Sigmoid colon (tissue), 7 donors: ENCODE measurements around the gene MLLT6. TPM values are rescaled to one million over a fixed set of nuclear protein-coding genes. Genes with fewer than 3 reads are reported as not detected.

Experiments
- DNase-seq: peaks from one replicate; pipeline ENCODE4 v3.0.0-alpha.2; 2019
- H3K27ac ChIP-seq, 4 donors: fragments of 200-600 bp; sonication (generic); one replicate each; pipeline ENCODE4 v1.5.1; 2016 to 2019; ENCODE audit warnings: mild to moderate bottlenecking in 1 of 4
- H3K27me3 ChIP-seq, 3 donors: fragments of 200-600 bp; sonication (generic); one replicate each; pipeline ENCODE4 v1.5.1; 2019; ENCODE audit warnings: mild to moderate bottlenecking in 1 of 3
- H3K36me3 ChIP-seq, 4 donors: fragments of 200-600 bp; sonication (generic); one replicate each; pipeline ENCODE4 v1.5.1; 2016 to 2019
- H3K4me1 ChIP-seq, 4 donors: fragments of 200-600 bp; sonication (generic); one replicate each; pipeline ENCODE4 v1.5.1; 2017 to 2019
- H3K4me3 ChIP-seq, 4 donors: fragments of 200-600 bp; sonication (generic); one replicate each; pipeline ENCODE4 v1.5.1; 2017 to 2019; ENCODE audit warnings: mild to moderate bottlenecking in 2 of 4, moderate library complexity in 1 of 4
- H3K9me3 ChIP-seq, 4 donors: fragments of 200-600 bp in 3 of 4; sonication (generic) in 3 of 4; one replicate each; pipeline versions ENCODE4 v1.5.1 to v1.6.1; 2013 to 2019
- EP300 ChIP-seq, 4 donors: sonication (generic); formaldehyde crosslinking; IDR thresholded peaks; one replicate each; pipeline ENCODE4 v1.6.1; 2017; ENCODE audit warnings: antibody characterized with exemption in 4 of 4
- POLR2A ChIP-seq, 2 donors: fragments of 450-650 bp; IDR thresholded peaks; one replicate each; pipeline ENCODE4 v1.6.1; 2016; ENCODE audit warnings: antibody characterized with exemption in 2 of 2, mild to moderate bottlenecking in 2 of 2, moderate library complexity in 2 of 2
- POLR2AphosphoS5 ChIP-seq, 4 donors: sonication (generic); formaldehyde crosslinking; IDR thresholded peaks; one replicate each; pipeline ENCODE4 v1.6.1; 2017; ENCODE audit warnings: antibody characterized with exemption in 4 of 4
- WGBS, 2 donors: extraction: QIAGEN DNeasy Blood & Tissue Kit; methylation state at CpG; one replicate each; pipeline ENCODE4 v1.1.7; 2013; 5-methylcytosine and 5-hydroxymethylcytosine counted together
- intact Hi-C: fragments of 100-400 bp; cut with DNase I; formaldehyde crosslinking; loops from one replicate; pipeline ENCODE4 v1.15.1; 2023
- polyA plus RNA-seq, 3 donors: library from polyadenylated mRNA; stranded (reverse); fragments of 200-250 nt; gene quantifications; one replicate each; pipeline ENCODE4 v1.2.3, GENCODE V29; 2013
- total RNA-seq, 4 donors: library from RNA; depleted of rRNA; stranded (reverse); fragments of >200 nt; gene quantifications; one replicate each; pipeline ENCODE4 v1.1.0, GENCODE V29; 2016
- TF ChIP-seq, protein P1 (sequence below), 4 experiments: fragments of 450-650 bp in 3 of 4; fragments of 200-600 bp in 1 of 4; IDR thresholded peaks; one replicate each; pipeline ENCODE4 v1.5.1; 2016 to 2019; ENCODE audit warnings: antibody characterized with exemption in 4 of 4, mild to moderate bottlenecking in 3 of 4, moderate library complexity in 2 of 4
- donor health status: healthy with polysubstance abuse.
- donor health status: Bipolar disorder and iron deficiency.
- donor health status: healthy.

MLLT6 gene
- total and polyA plus RNA-seq, 7 donors = 15.3 to 90.3 (median 51.5) TPM

DNA sequence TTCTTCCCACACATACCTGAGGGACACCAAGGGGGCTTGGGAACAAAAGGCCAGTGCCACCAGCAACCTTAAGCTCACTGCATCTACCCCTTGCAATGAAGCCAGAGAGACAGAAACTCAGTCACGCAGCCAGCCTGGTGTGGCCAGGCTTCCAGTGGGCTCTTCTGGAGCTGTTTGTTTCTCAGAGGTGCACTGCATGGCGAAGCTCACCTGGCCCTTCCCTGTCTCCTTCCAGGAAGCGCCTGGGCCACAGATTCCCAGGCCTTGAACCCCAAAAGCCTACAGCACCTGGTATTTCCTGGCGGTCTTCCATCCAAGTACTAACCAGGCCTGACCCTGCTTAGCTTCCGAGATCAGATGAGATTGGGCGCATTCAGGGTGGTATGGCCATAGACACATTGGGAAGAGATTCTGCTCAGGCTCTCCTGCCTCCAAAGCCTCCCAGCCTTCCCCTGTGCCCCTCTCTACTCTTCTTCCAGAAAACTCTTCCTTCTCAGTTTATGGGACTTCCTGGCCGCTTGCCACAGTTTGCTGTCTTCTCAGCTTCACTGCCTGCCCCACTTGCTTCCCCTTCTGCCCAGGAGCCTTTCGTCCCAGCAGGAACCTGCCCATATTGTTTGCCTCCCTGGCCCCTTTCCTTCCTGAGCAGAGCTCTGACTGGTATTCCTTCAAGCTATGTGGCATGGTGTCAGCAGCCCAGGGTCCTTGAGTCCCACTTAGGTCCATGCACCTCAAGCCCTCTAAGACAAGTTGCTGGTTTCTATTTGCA is 26.6 kb downstream of the MLLT6 start:
- WGBS, 2 donors = 12 to 63% methylated on average over 8 of the region's 8 CpGs
- no peaks in the 10 kb centered on the region for H3K9me3 ChIP-seq
- intact Hi-C loops = loop anchor here (2.0 to 5.0 kb wide), 2 partner anchors 19 to 39 kb away; no protein-coding TSS in a partner anchor
- H3K27me3 ChIP-seq = no peaks in the 10 kb centered on the region
- peaks cover 2 to 45% (median 39%) of the 10 kb centered on the region in 4 donors for H3K4me1 ChIP-seq
- H3K4me3 ChIP-seq = peak overlapping the region in 2 of 4 donors; percentile 63 to 80
- TF ChIP-seq POLR2A (IDR thresholded peaks at IDR 0.05) (no peak), POLR2AphosphoS5 (IDR thresholded peaks at IDR 0.05) (no peak), EP300 (IDR thresholded peaks at IDR 0.05) (no peak)
- TF ChIP-seq, protein P1, sequence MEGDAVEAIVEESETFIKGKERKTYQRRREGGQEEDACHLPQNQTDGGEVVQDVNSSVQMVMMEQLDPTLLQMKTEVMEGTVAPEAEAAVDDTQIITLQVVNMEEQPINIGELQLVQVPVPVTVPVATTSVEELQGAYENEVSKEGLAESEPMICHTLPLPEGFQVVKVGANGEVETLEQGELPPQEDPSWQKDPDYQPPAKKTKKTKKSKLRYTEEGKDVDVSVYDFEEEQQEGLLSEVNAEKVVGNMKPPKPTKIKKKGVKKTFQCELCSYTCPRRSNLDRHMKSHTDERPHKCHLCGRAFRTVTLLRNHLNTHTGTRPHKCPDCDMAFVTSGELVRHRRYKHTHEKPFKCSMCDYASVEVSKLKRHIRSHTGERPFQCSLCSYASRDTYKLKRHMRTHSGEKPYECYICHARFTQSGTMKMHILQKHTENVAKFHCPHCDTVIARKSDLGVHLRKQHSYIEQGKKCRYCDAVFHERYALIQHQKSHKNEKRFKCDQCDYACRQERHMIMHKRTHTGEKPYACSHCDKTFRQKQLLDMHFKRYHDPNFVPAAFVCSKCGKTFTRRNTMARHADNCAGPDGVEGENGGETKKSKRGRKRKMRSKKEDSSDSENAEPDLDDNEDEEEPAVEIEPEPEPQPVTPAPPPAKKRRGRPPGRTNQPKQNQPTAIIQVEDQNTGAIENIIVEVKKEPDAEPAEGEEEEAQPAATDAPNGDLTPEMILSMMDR (IDR thresholded peaks at IDR 0.05) = no peak
- peaks cover 0 to 22% (median 6%) of the 10 kb centered on the region in 4 donors for H3K36me3 ChIP-seq
- H3K27ac ChIP-seq = peak overlapping the region; percentile 87 to 94 (median 90)
- DNase-seq = peak; percentile 79

DNA sequence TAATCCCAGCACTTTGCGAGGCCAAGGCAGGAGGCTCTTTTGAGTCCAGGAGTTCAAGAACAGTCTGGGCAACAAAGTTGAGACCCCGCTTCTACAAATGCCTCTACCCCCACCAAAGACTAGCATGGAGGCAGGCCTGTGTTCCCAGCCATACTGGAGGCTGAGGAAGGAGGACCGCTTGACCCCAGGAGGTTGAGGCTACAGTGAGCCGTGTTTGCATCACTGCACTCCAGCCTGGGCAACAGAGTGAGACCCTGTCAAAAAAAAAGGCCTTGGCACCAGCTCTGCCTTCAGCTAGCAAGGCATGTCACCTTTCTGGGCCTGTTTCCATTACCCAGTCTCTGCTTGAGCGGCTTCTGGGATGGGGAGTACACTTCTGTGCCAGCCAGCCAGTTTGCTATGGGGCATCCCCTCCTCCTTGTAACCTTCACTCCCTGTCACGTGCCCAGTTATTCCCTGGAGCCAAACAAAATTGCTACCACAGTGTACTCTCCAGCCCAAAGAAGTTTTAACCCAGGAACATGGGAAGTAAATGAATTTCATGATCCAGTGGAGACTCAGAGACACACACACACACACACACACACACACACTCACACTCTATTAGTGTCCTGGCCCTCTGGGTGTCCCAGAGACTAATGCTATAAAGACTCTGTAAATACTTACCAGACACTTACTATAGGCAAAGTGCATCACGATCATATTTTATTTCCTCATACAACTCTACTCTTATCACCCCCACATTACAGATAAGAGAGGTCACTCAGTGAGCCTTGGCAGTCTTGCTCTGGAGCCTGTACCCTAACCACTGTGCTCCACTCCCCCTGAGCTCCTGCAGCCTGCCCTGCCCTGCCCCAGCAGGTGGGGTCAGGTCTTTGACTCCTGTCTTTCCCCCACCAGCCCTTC is 27.6 kb downstream of the MLLT6 start:
- DNase-seq = no peak
- intact Hi-C loops = loop anchor here (5.0 kb wide), 1 partner anchor 40 kb away; no protein-coding TSS in a partner anchor

DNA sequence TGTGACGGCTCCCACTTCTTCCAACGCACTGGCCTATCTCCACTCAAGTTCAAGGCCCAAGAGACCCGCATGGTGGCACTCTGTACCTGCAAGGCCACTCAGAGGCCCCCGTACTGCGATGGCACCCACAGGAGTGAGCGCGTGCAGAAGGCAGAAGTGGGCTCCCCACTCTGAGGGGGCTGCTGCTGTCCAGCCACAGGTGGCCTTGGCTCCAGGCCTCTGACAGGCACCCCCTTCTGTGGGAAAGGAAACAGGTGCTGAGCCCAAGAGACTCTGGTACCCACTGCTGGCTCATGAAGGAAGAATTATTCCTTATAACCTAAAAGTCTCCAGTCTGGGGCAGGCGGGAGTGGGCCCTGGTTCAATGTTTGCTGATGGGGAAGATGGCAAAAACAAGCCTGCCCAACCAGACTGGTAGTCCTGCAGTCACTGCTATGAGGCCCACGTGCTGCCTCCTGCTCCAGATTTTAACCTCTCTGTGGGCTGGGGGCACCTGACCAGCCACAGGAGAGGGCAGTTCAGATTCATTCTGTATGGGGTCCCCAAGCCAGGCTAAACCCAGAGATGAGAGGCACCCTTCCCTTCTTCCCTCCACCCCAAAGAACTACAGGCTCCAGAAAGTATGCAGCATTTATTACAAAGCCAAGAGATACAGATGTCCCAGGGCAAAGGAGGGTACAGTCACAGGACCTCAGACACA is 28.4 kb downstream of the MLLT6 start:
- no peak for DNase-seq
- Histone ChIP-seq H3K4me3 (no peak overlapping the region), H3K4me1 (peaks cover 2 to 45% (median 39%) of the 10 kb centered on the region in 4 donors), H3K36me3 (peaks cover 0 to 38% (median 6%) of the 10 kb centered on the region in 4 donors), H3K27me3 (no peaks in the 10 kb centered on the region), H3K9me3 (no peaks in the 10 kb centered on the region), H3K27ac (peak overlapping the region in 3 of 4 donors; percentile 2 to 87 (median 10))
- intact Hi-C loops = loop anchor here (5.0 kb wide), 1 partner anchor 41 kb away; no protein-coding TSS in a partner anchor
- WGBS, 2 donors = 49 to 84% methylated on average over 9 of the region's 9 CpGs
- TF ChIP-seq POLR2A (IDR thresholded peaks at IDR 0.05) (no peak), EP300 (IDR thresholded peaks at IDR 0.05) (no peak), POLR2AphosphoS5 (IDR thresholded peaks at IDR 0.05) (no peak)
- TF ChIP-seq, protein P1 (IDR thresholded peaks at IDR 0.05) = no peak

More for the DNA sequence above, 27.6 kb downstream of the MLLT6 start:
- H3K4me3 ChIP-seq = no peak overlapping the region
- TF ChIP-seq POLR2AphosphoS5 (IDR thresholded peaks at IDR 0.05) (no peak), EP300 (IDR thresholded peaks at IDR 0.05) (no peak), POLR2A (IDR thresholded peaks at IDR 0.05) (no peak)
- TF ChIP-seq, protein P1 (IDR thresholded peaks at IDR 0.05) = no peak
- peaks cover 2 to 45% (median 39%) of the 10 kb centered on the region in 4 donors for H3K4me1 ChIP-seq
- WGBS, 2 donors = 48 to 76% methylated on average over 7 of the region's 7 CpGs
- H3K9me3 ChIP-seq = no peaks in the 10 kb centered on the region
- peak overlapping the region; percentile 87 to 94 (median 90) for H3K27ac ChIP-seq
- H3K27me3 ChIP-seq = no peaks in the 10 kb centered on the region
- H3K36me3 ChIP-seq = peaks cover 0 to 30% (median 6%) of the 10 kb centered on the region in 4 donors
